DMS153 (cell line): ENCODE results near the gene PLS3.

Experiments used
- DNase-seq: peaks from one replicate; lab custom pipeline; 2025; lab: John Stamatoyannopoulos, UW

PLS3 gene

GRCh38 chrX:115693476-115693875 is 132.5 kb downstream of the PLS3 start:
- no peak for DNase-seq

GRCh38 chrX:115694028-115694427 is 133.1 kb downstream of the PLS3 start:
- DNase-seq = no peak

- DNase-seq = no peak
Measured at GRCh38 chrX:115696039-115696438, 135.1 kb downstream of the PLS3 start.

GRCh38 chrX:115696939-115697338 is 136.0 kb downstream of the PLS3 start:
- no peak for DNase-seq

GRCh38 chrX:115697806-115698205 is 136.8 kb downstream of the PLS3 start:
- no peak for DNase-seq
